Caco-2 (cell line): ENCODE measurements around the gene MEF2D. TPM values are rescaled to one million over a fixed set of nuclear protein-coding genes. Genes with fewer than 3 reads are reported as not detected.

Experiments
- Bru-seq: library from RNA; stranded (reverse); fragments of 400-500 nt; gene quantifications from one replicate; lab custom pipeline; 2021; lab: Mats Ljungman, UMichigan
- BruChase-seq, 2 experiments: library from RNA; stranded (reverse); fragments of 400-500 nt; gene quantifications; one replicate each; lab custom pipeline; 2021; lab: Mats Ljungman, UMichigan
- BruUV-seq: library from RNA; stranded (reverse); fragments of 400-500 nt; replicated peaks from 2 replicates; lab custom pipeline; 2021; lab: Mats Ljungman, UMichigan
- CTCF ChIA-PET: fragments of 300-600 bp; sonication (Branson Sonifier 250); formaldehyde crosslinking; loops from one replicate; lab custom pipeline; 2022; ENCODE audit warnings: antibody characterized with exemption; lab: Charles Lee
- POLR2A ChIA-PET: fragments of 300-600 bp; sonication (Branson Sonifier 250); formaldehyde crosslinking; loops from one replicate; lab custom pipeline; 2022; ENCODE audit warnings: antibody characterized with exemption; lab: Charles Lee
- DNase-seq, 2 experiments: peaks; one replicate each; pipeline versions ENCODE4 v3.0.0 to v3.0.0-alpha.2; 2020 to 2022
- H3K27me3 ChIP-seq: replicated peaks from 2 replicates; pipeline ENCODE4 v1.6.0; 2011; ENCODE audit warnings: low read length; ENCODE audit not compliant: control insufficient read depth, insufficient read depth
- H3K36me3 ChIP-seq: 2 replicates; pipeline ENCODE4 v1.5.1; 2011; ENCODE audit warnings: low read length; ENCODE audit not compliant: control insufficient read depth, insufficient read depth
- H3K4me1 ChIP-seq: fragments of 250-450 bp; sonication (Bioruptor Pico); 2 replicates; pipeline ENCODE4 v1.5.1; 2020; ENCODE audit warnings: mild to moderate bottlenecking
- H3K4me3 ChIP-seq: 2 replicates; pipeline ENCODE4 v1.5.1; 2011; ENCODE audit warnings: low read depth, mild to moderate bottlenecking, control low read depth, low read length
- H3K9me3 ChIP-seq: fragments of 250-450 bp; sonication (Bioruptor Pico); 2 replicates; pipeline ENCODE4 v1.5.1; 2020; ENCODE audit warnings: mild to moderate bottlenecking, moderate library complexity
- H3K27ac Mint-ChIP-seq: one replicate; pipeline ENCODE4 v1.8.0; 2022; ENCODE audit warnings: mixed read lengths; ENCODE audit not compliant: unreplicated experiment
- H3K27me3 Mint-ChIP-seq: one replicate; pipeline ENCODE4 v1.8.0; 2022; ENCODE audit warnings: mixed read lengths; ENCODE audit not compliant: insufficient read depth, unreplicated experiment
- H3K36me3 Mint-ChIP-seq: one replicate; pipeline ENCODE4 v1.8.0; 2022; ENCODE audit warnings: mild to moderate bottlenecking, mixed read lengths; ENCODE audit not compliant: insufficient read depth, unreplicated experiment
- H3K4me1 Mint-ChIP-seq: one replicate; pipeline ENCODE4 v1.8.0; 2022; ENCODE audit warnings: low read depth, mixed read lengths; ENCODE audit not compliant: unreplicated experiment
- H3K4me3 Mint-ChIP-seq: one replicate; pipeline ENCODE4 v1.8.0; 2022; ENCODE audit warnings: mild to moderate bottlenecking, moderate library complexity, mixed read lengths; ENCODE audit not compliant: unreplicated experiment
- H3K9me3 Mint-ChIP-seq: one replicate; pipeline ENCODE4 v1.8.0; 2022; ENCODE audit warnings: mixed read lengths; ENCODE audit not compliant: unreplicated experiment
- intact Hi-C: fragments of 100-400 bp; cut with micrococcal nuclease; formaldehyde crosslinking; loops from one replicate; pipeline ENCODE4 v1.10.0; 2022; ENCODE audit not compliant: unreplicated experiment
- long read RNA-seq: library from polyadenylated mRNA; stranded (forward); transcript quantifications from one replicate; pipeline ENCODE4 v2.0.0, GENCODE V29; 2022
- total RNA-seq: library from RNA; stranded (reverse); gene quantifications from 2 replicates; pipeline ENCODE4 v1.2.3, GENCODE V29; 2022
- TF ChIP-seq, protein P1 (sequence below), 2 experiments: fragments of 200-600 bp in 1 of 2; IDR thresholded peaks; 1 replicate in 1 of 2; 2 replicates in 1 of 2; pipeline versions ENCODE4 v1.5.1 to v1.8.0; 2011 to 2022; ENCODE audit warnings: antibody characterized with exemption in 1 of 2, control low read depth in 1 of 2, inconsistent platforms in 1 of 2, low read depth in 1 of 2, low read length in 1 of 2, mild to moderate bottlenecking in 1 of 2, moderate library complexity in 1 of 2; ENCODE audit not compliant: insufficient read depth in 1 of 2, severe bottlenecking in 1 of 2, unreplicated experiment in 1 of 2

MEF2D gene
- total RNA-seq (18.6 and 21.4 TPM in 2 replicates), Bru-seq, nascent RNA (percentile 61 among the genes with signal in this experiment), BruChase-seq, experiment 1, labeled RNA remaining after a 2-hour chase (percentile 65 among the genes with signal in this experiment), BruChase-seq, experiment 2, labeled RNA remaining after a 6-hour chase (percentile 62 among the genes with signal in this experiment)
- long read RNA-seq, partial matches to known transcripts, result 4 of 41 reads
- long read RNA-seq, other reads (novel, unspliced or antisense), result 37 of 41 reads

DNA sequence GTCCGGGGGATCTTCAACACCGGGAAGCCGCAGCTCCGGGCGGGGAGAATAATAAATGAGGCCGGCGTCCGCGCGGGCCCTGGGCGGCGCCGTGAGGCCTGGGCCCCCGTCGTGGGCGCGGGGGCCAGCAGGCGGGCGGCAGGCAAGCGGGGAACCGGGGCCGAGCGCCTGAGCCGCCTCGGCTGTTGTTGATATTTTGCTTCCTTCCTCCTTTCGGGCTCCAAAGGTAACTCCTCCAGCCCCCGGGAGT, at the start of gene MEF2D:
Gene MEF2D (minus strand): TSS at position 233 of the 250 bp plus-strand sequence. CDS start 17,483 bp downstream, outside the sequence.
- Mint-ChIP-seq H3K27me3 (no peaks in the 10 kb centered on the region), H3K27ac (peak within 1 kb of the TSS; percentile 94), H3K9me3 (no peaks in the 10 kb centered on the region), H3K4me3 (peak within 1 kb of the TSS; percentile 89), H3K36me3 (peaks cover 12% of the 10 kb centered on the region), H3K4me1 (peaks cover 31% of the 10 kb centered on the region)
- ChIA-PET CTCF (interaction anchor here (0.6 to 6.9 kb wide), 8 partner anchors 9 to 307 kb away, joined by 3 to 87 read pairs (median 4); partner anchors contain the start of gene SLC25A44), POLR2A (interaction anchor here (0.6 to 1.9 kb wide), 14 partner anchors 15 to 1251 kb away, joined by 3 to 92 read pairs (median 6); partner anchors contain the start of genes NAXE and SMG5)
- TF ChIP-seq, protein P1, sequence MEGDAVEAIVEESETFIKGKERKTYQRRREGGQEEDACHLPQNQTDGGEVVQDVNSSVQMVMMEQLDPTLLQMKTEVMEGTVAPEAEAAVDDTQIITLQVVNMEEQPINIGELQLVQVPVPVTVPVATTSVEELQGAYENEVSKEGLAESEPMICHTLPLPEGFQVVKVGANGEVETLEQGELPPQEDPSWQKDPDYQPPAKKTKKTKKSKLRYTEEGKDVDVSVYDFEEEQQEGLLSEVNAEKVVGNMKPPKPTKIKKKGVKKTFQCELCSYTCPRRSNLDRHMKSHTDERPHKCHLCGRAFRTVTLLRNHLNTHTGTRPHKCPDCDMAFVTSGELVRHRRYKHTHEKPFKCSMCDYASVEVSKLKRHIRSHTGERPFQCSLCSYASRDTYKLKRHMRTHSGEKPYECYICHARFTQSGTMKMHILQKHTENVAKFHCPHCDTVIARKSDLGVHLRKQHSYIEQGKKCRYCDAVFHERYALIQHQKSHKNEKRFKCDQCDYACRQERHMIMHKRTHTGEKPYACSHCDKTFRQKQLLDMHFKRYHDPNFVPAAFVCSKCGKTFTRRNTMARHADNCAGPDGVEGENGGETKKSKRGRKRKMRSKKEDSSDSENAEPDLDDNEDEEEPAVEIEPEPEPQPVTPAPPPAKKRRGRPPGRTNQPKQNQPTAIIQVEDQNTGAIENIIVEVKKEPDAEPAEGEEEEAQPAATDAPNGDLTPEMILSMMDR (IDR thresholded peaks at IDR 0.05; ENCODE audit: insufficient read depth in 1 of 2, low read depth in 1 of 2, low read length in 1 of 2, severe bottlenecking in 1 of 2, unreplicated experiment in 1 of 2), result no peak
- BruUV-seq, result no TSS peak
- intact Hi-C loops, result loop anchor here (10.0 kb wide), 1 partner anchor 104 kb away; the partner anchor contains the start of gene GPATCH4
- peaks cover 43% of the 10 kb centered on the region for H3K4me1 ChIP-seq
- H3K27me3 ChIP-seq, result no peaks in the 10 kb centered on the region
- H3K4me3 ChIP-seq, result peak within 1 kb of the TSS; percentile 93
- no peaks in the 10 kb centered on the region for H3K9me3 ChIP-seq
- DNase-seq, result no peak
- H3K36me3 ChIP-seq, result no peaks in the 10 kb centered on the region

DNA sequence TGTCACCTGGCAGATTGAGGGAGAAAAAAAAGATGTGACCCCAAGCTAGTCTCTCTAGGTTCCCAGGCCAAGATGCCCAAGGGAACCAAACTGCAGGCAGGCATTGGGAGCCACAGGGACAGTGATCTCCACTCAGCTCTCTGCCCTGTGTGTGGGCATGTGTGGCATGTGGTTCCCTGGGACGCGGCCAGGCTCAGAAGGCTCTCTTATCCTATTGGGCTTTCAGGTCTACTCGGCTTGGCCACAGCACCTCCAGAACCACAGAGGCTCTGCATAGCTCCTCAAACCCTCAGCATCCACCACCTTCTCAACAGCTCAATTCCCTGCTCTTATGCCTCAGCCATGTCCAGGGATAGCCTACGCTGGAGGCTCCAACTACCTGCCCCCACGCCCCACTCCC, 49.8 kb upstream of the MEF2D start:
- CTCF ChIA-PET, result interaction anchor here (1.1 kb wide), 1 partner anchor 70 kb away, joined by 4 read pairs; no protein-coding TSS in a partner anchor
- H3K36me3 Mint-ChIP-seq, result peaks cover 31% of the 10 kb centered on the region
- H3K4me3 Mint-ChIP-seq, result no peak overlapping the region
- no peak for DNase-seq
- no peaks in the 10 kb centered on the region for H3K4me1 Mint-ChIP-seq
- no peaks in the 10 kb centered on the region for H3K9me3 Mint-ChIP-seq
- Histone ChIP-seq H3K27me3 (no peaks in the 10 kb centered on the region), H3K9me3 (no peaks in the 10 kb centered on the region), H3K4me1 (no peaks in the 10 kb centered on the region), H3K4me3 (no peak overlapping the region), H3K36me3 (peaks cover 2% of the 10 kb centered on the region)
- no peaks in the 10 kb centered on the region for H3K27me3 Mint-ChIP-seq
- POLR2A ChIA-PET, result interaction anchor here (0.6 kb wide), 1 partner anchor 11 kb away, joined by 3 read pairs; no protein-coding TSS in a partner anchor
- no peak overlapping the region for H3K27ac Mint-ChIP-seq
- intact Hi-C loops, result no loop called here
- TF ChIP-seq, protein P1 (IDR thresholded peaks at IDR 0.05; ENCODE audit: insufficient read depth in 1 of 2, low read depth in 1 of 2, low read length in 1 of 2, severe bottlenecking in 1 of 2, unreplicated experiment in 1 of 2), result no peak
- no TSS peak for BruUV-seq

- TF ChIP-seq, protein P1 (IDR thresholded peaks at IDR 0.05; ENCODE audit: insufficient read depth in 1 of 2, low read depth in 1 of 2, low read length in 1 of 2, severe bottlenecking in 1 of 2, unreplicated experiment in 1 of 2), result no peak
- BruUV-seq, result no TSS peak
- H3K36me3 Mint-ChIP-seq, result peaks cover 25% of the 10 kb centered on the region
- no peaks in the 10 kb centered on the region for H3K9me3 Mint-ChIP-seq
- Histone ChIP-seq H3K4me3 (no peak overlapping the region), H3K36me3 (peaks cover 2% of the 10 kb centered on the region), H3K9me3 (no peaks in the 10 kb centered on the region), H3K4me1 (no peaks in the 10 kb centered on the region), H3K27me3 (no peaks in the 10 kb centered on the region)
- no peaks in the 10 kb centered on the region for H3K27me3 Mint-ChIP-seq
- ChIA-PET CTCF (no interaction called here), POLR2A (no interaction called here)
- no peak overlapping the region for H3K4me3 Mint-ChIP-seq
- intact Hi-C loops, result no loop called here
- DNase-seq, result no peak
- no peak overlapping the region for H3K27ac Mint-ChIP-seq
- peaks cover 3% of the 10 kb centered on the region for H3K4me1 Mint-ChIP-seq
Observed at GRCh38 chr1:156549831-156550230, 49.3 kb upstream of the MEF2D start.
